IMR-90 (cell line): ENCODE results near the gene KPNA1. TPM values are rescaled to one million over a fixed set of nuclear protein-coding genes. Genes with fewer than 3 reads are reported as not detected.

Source experiments
- ATAC-seq: fragments of 200-7000 bp; cut with Tn5 transposase; 2 replicates; pipeline ENCODE4 v1.9.1; 2020; ENCODE audit warnings: low read depth, mild to moderate bottlenecking, moderate library complexity
- BruUV-seq: library from RNA; stranded (reverse); fragments of 400-500 nt; replicated peaks from 2 replicates; lab custom pipeline; 2021; lab: Mats Ljungman, UMichigan
- CTCF ChIA-PET: fragments of 300-600 bp; formaldehyde crosslinking; extraction: SDS; loops from one replicate; lab custom pipeline; 2021; ENCODE audit warnings: antibody characterized with exemption; lab: Yijun Ruan, JAX
- POLR2A ChIA-PET: fragments of 300-600 bp; sonication (Branson Sonifier 250); formaldehyde crosslinking; loops from one replicate; lab custom pipeline; 2022; ENCODE audit warnings: antibody characterized with exemption; ENCODE audit not compliant: unreplicated experiment; lab: Charles Lee
- DNase-seq: peaks from one replicate; pipeline ENCODE4 v3.0.0; 2013
- H2AFZ ChIP-seq: replicated peaks from 2 replicates; pipeline ENCODE3; 2013; ENCODE audit warnings: low read length, mild to moderate bottlenecking; ENCODE audit not compliant: poor library complexity
- H2AK5ac ChIP-seq: 2 replicates; pipeline ENCODE4 v1.6.1; 2013; ENCODE audit warnings: low read depth, low read length, inconsistent platforms
- H2AK9ac ChIP-seq: replicated peaks from 2 replicates; pipeline ENCODE3; 2013; ENCODE audit warnings: mild to moderate bottlenecking, low read depth, low read length, moderate library complexity; ENCODE audit not compliant: poor library complexity
- H2BK120ac ChIP-seq: 2 replicates; pipeline ENCODE4 v1.6.1; 2013; ENCODE audit warnings: low read depth, low read length, inconsistent platforms
- H2BK15ac ChIP-seq: 3 replicates; pipeline ENCODE4 v1.6.1; 2013; ENCODE audit warnings: low read depth, low read length, inconsistent platforms
- H2BK20ac ChIP-seq: 2 replicates; pipeline ENCODE4 v1.6.1; 2013; ENCODE audit warnings: low read depth, mild to moderate bottlenecking, inconsistent platforms, low read length, moderate library complexity
- H2BK5ac ChIP-seq: 2 replicates; pipeline ENCODE4 v1.6.1; 2013; ENCODE audit warnings: mild to moderate bottlenecking, low read depth, low read length, inconsistent platforms; ENCODE audit not compliant: poor library complexity, severe bottlenecking
- H3K14ac ChIP-seq: replicated peaks from 2 replicates; pipeline ENCODE4 v1.6.1; 2013; ENCODE audit warnings: low read depth, low read length, inconsistent platforms
- H3K18ac ChIP-seq: 2 replicates; pipeline ENCODE4 v1.6.1; 2013; ENCODE audit warnings: low read depth, low read length, control low read depth
- H3K23ac ChIP-seq: 2 replicates; pipeline ENCODE4 v1.6.1; 2013; ENCODE audit warnings: low read depth, low read length, inconsistent platforms
- H3K27ac ChIP-seq: 2 replicates; pipeline ENCODE4 v1.5.1; 2013; ENCODE audit warnings: mild to moderate bottlenecking, control low read depth, low read length; ENCODE audit not compliant: insufficient read depth
- H3K27me3 ChIP-seq: 2 replicates; pipeline ENCODE4 v1.6.1; 2013; ENCODE audit warnings: low read length; ENCODE audit not compliant: control insufficient read depth, insufficient read depth
- H3K36me3 ChIP-seq: 2 replicates; pipeline ENCODE4 v1.6.1; 2013; ENCODE audit warnings: low read length, mixed read lengths; ENCODE audit not compliant: control insufficient read depth, insufficient read depth
- H3K4ac ChIP-seq: 2 replicates; pipeline ENCODE4 v1.6.1; 2013; ENCODE audit warnings: low read depth, low read length, inconsistent platforms
- H3K4me1 ChIP-seq: 2 replicates; pipeline ENCODE4 v1.6.1; 2013; ENCODE audit warnings: low read length, mixed read lengths; ENCODE audit not compliant: control insufficient read depth, insufficient read depth
- H3K4me2 ChIP-seq: 2 replicates; pipeline ENCODE4 v1.6.1; 2013; ENCODE audit warnings: low read depth, mild to moderate bottlenecking, control low read depth, low read length, moderate library complexity
- H3K4me3 ChIP-seq: 2 replicates; pipeline ENCODE4 v1.5.1; 2013; ENCODE audit warnings: low read depth, mild to moderate bottlenecking, control low read depth, low read length, moderate library complexity; ENCODE audit not compliant: insufficient read depth
- H3K56ac ChIP-seq: 2 replicates; pipeline ENCODE4 v1.6.1; 2013; ENCODE audit warnings: low read length, inconsistent platforms; ENCODE audit not compliant: insufficient read depth; ENCODE audit errors: extremely low read depth
- H3K79me1 ChIP-seq, 2 experiments: 2 replicates each; pipeline ENCODE4 v1.6.1; 2013; ENCODE audit warnings: low read length in 2 of 2, inconsistent platforms in 1 of 2, low read depth in 1 of 2
- H3K9ac ChIP-seq: 2 replicates; pipeline ENCODE4 v1.6.1; 2013; ENCODE audit warnings: low read depth, low read length, control low read depth
- H3K9me1 ChIP-seq: 2 replicates; pipeline ENCODE4 v1.6.1; 2013; ENCODE audit warnings: low read length, inconsistent platforms; ENCODE audit not compliant: insufficient read depth
- H3K9me3 ChIP-seq: 2 replicates; pipeline ENCODE4 v1.6.1; 2013; ENCODE audit warnings: low read length; ENCODE audit not compliant: control insufficient read depth, insufficient read depth
- H4K20me1 ChIP-seq: 2 replicates; pipeline ENCODE4 v1.6.1; 2013; ENCODE audit warnings: low read length, inconsistent platforms; ENCODE audit not compliant: insufficient read depth
- H4K5ac ChIP-seq: 2 replicates; pipeline ENCODE4 v1.6.1; 2013; ENCODE audit warnings: mild to moderate bottlenecking, low read depth, low read length, control low read depth
- H4K8ac ChIP-seq, 2 experiments: 2 replicates each; pipeline ENCODE4 v1.6.1; 2013; ENCODE audit warnings: low read depth in 2 of 2, low read length in 2 of 2, control low read depth in 1 of 2, inconsistent platforms in 1 of 2
- H4K91ac ChIP-seq: 2 replicates; pipeline ENCODE4 v1.6.1; 2013; ENCODE audit warnings: low read depth, low read length, inconsistent platforms; ENCODE audit not compliant: insufficient read depth
- CEBPB ChIP-seq: IDR thresholded peaks from 2 replicates; pipeline ENCODE4 v1.6.1; 2012; ENCODE audit warnings: low read depth, low read length, improper control_type of control experiment
- CHD1 ChIP-seq: IDR thresholded peaks from 2 replicates; pipeline ENCODE4 v1.6.1; 2012; ENCODE audit warnings: low read depth, low read length, improper control_type of control experiment
- ELK1 ChIP-seq: fragments of 150-350 bp; IDR thresholded peaks from 2 replicates; pipeline ENCODE4 v1.6.1; 2016; ENCODE audit warnings: low read depth, mild to moderate bottlenecking, low read length, moderate library complexity, borderline replicate concordance
- MAZ ChIP-seq: IDR thresholded peaks from 2 replicates; pipeline ENCODE4 v1.6.1; 2012; ENCODE audit warnings: low read depth, mild to moderate bottlenecking, low read length, improper control_type of control experiment, moderate library complexity, borderline replicate concordance
- SMC3 ChIP-seq: fragments of 150-350 bp; IDR thresholded peaks from 2 replicates; pipeline ENCODE4 v1.6.1; 2016; ENCODE audit warnings: low read depth, mild to moderate bottlenecking, antibody characterized with exemption, low read length, moderate library complexity
- WGBS, 2 experiments: methylation state at CpG; one replicate each; pipeline versions ENCODE4 v1.1.5 to v1.1.7; 2013; ENCODE audit warnings: missing lambda C conversion rate in 2 of 2; ENCODE audit not compliant: insufficient read length in 1 of 2; ENCODE audit errors: extremely low coverage in 2 of 2; 5-methylcytosine and 5-hydroxymethylcytosine counted together
- dilution Hi-C: fragments of 300-500 bp; cut with HindIII; formaldehyde crosslinking; loops from one replicate; pipeline ENCODE4 v1.14.3; 2018; ENCODE audit warnings: low sequenced_read_pairs; ENCODE audit not compliant: unreplicated experiment
- in situ Hi-C: fragments of 300-500 bp; cut with MboI; formaldehyde crosslinking; loops from 3 replicates; pipeline ENCODE4 v1.14.3; 2019; ENCODE audit warnings: low sequenced_read_pairs, inconsistent platforms, mixed read lengths
- intact Hi-C: fragments of 100-400 bp; cut with micrococcal nuclease; formaldehyde crosslinking; loops from 2 replicates; pipeline ENCODE4 v1.10.0; 2022
- polyA plus RNA-seq, 3 experiments: library from polyadenylated mRNA; depleted of rRNA; stranded (reverse); fragments of >200 nt; gene quantifications; 2 replicates each; pipeline ENCODE4 v1.2.3, GENCODE V29; 2012; ENCODE audit warnings: low replicate concordance in 1 of 3
- total RNA-seq: library from RNA; depleted of rRNA; stranded (reverse); fragments of >200 nt; gene quantifications from 2 replicates; pipeline ENCODE4 v1.2.3, GENCODE V29; 2012
- TF ChIP-seq, protein P1 (sequence below): fragments of 150-350 bp; IDR thresholded peaks from 2 replicates; pipeline ENCODE4 v1.6.1; 2017; ENCODE audit warnings: mild to moderate bottlenecking, antibody characterized with exemption, low read length, low read depth

Gene KPNA1
- total and polyA plus RNA-seq, 2 of the 4 experiments (the other 2 are of a cell fraction): 30.6 to 112 TPM

- Histone ChIP-seq H2AK5ac (no peak overlapping the region), H3K4me1 (no peaks in the 10 kb centered on the region), H2BK20ac (no peak overlapping the region), H3K36me3 (peaks cover 42% of the 10 kb centered on the region), H3K18ac (no peak overlapping the region), H2AK9ac (no peak overlapping the region), H3K23ac (no peak overlapping the region), H2BK15ac (no peak overlapping the region), H3K14ac (no peak overlapping the region), H3K27ac (no peak overlapping the region), H2BK120ac (no peak overlapping the region), H3K27me3 (no peaks in the 10 kb centered on the region), H2BK5ac (no peak overlapping the region), H3K56ac (no peak overlapping the region), H4K91ac (no peak overlapping the region), H3K9ac (no peak overlapping the region), H4K5ac (no peak overlapping the region), H3K9me3 (no peaks in the 10 kb centered on the region), H3K4me3 (no peak overlapping the region), H4K20me1 (no peaks in the 10 kb centered on the region), H3K9me1 (no peaks in the 10 kb centered on the region), H2AFZ (no peak overlapping the region), H3K79me1 (no peaks in the 10 kb centered on the region; a peak in 1 of 4 replicates), H3K4me2 (no peak overlapping the region), H3K4ac (no peak overlapping the region), H4K8ac (no peak overlapping the region)
- ChIA-PET POLR2A (no interaction called here), CTCF (no interaction called here)
- DNase-seq (no peak), ATAC-seq (no peak)
- TF ChIP-seq SMC3 (no peak), MAZ (no peak), CHD1 (no peak), CEBPB (no peak), ELK1 (no peak)
- TF ChIP-seq, protein P1, sequence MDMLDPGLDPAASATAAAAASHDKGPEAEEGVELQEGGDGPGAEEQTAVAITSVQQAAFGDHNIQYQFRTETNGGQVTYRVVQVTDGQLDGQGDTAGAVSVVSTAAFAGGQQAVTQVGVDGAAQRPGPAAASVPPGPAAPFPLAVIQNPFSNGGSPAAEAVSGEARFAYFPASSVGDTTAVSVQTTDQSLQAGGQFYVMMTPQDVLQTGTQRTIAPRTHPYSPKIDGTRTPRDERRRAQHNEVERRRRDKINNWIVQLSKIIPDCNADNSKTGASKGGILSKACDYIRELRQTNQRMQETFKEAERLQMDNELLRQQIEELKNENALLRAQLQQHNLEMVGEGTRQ: no peak
- WGBS, 2 experiments: no CpG with 5 or more reads among the region's 9 CpGs
- dilution Hi-C loops: no loop called here
- intact Hi-C loops: no loop called here
- in situ Hi-C loops: no loop called here
- no TSS peak for BruUV-seq
These were observed 78.8 kb downstream of the KPNA1 start for GRCh38 chr3:122435950-122436349.
